ENCODE data around the gene ETFDH.
"Not testable (repeated sequence)": the region's sequence is repeated elsewhere in the genome, so short reads cannot be mapped to it uniquely, and the experiment has no call there.

ETFDH gene

DNA sequence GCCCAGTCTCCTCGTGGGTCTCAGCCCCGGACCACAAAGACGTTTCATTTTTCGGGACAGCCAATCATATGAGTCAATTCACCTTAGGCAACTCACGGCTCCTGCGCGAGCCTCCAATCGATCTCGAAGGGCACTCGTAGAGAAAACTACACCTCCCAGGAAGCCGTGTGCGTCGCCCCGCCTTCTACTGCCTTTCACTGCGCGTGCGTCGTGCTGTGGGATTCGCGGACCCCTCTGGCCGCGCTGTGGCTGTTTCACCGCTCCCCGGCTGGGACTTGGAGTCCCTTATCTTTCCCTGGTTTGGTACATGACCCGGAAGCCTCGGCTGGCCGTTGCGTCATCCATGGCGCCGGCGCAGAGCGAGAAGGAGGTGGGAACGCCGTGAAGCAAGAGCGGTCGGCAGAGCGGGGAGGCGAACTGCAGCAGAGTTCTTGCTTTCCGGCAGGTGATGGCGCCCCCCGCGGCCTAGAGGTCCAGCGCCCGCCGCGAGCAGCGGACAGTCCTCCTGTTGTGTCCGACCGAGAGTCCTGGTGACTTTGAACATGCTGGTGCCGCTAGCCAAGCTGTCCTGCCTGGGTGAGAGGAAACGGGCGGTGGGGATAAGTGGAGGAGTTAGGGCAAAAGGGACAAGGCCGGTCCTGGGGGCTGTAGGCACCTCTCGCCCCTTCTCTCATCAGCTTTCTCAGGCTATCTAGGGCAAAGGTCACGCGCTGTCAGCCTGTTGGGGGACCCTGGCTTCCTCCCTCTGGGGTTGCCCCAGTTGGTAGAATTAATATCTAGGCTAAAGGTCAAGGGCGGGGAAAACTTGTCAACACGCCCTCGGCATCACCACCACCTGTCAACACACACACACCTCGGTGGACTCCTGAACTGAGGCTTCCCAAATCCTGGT lies at the start of gene ETFDH:
ETFDH (plus strand) TSS at position 382 of the 892 bp plus-strand sequence; CDS start at position 543, 161 bp downstream.
- DNase-seq, result peak; percentile 97

DNA sequence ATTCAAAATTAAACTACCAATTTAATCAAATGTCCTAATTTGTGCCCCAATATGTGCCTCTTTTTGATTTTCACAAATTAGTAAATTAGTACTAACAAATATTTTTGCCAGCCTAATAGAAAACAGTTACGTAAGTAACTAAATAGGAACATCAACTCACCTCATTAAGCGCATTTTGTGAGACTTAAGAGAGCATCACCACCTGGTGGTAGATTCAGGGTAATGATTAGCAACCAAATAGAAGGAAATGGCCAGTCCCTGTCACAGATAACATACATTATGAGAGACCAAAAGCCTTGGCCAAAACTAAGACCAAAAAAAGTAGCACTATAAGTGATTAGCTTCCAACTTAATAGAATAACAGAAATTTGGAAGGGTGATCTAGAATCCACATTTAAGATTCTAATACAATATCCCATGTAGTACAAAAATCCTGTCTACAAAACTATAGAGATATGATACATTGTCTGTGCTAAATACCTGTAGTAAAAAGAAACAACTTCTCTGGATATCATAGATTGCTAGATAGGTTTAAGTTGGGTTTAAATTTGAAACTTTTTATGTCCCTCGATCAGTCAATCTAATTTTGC lies 47.1 kb upstream of the ETFDH start:
- DNase-seq, result no peak

DNA sequence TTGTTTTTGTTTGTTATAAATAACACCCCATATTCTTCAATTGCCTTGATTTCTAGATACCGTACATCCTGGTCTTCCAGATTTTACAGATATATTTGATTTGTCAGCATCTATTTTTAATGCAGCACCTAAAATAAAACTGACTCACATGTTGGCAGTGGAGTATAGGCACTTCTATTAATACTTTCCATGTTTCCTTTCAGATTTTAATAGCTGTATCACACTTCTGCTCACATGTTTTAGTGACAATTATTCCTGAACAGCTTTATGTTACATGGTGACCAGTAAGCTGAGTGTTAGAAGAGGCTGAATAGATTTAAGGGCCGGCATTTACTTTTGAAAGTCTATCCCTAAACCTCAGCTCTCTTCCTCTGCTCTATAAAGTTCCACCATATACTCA lies 46.6 kb upstream of the ETFDH start:
- no peak for DNase-seq

DNA sequence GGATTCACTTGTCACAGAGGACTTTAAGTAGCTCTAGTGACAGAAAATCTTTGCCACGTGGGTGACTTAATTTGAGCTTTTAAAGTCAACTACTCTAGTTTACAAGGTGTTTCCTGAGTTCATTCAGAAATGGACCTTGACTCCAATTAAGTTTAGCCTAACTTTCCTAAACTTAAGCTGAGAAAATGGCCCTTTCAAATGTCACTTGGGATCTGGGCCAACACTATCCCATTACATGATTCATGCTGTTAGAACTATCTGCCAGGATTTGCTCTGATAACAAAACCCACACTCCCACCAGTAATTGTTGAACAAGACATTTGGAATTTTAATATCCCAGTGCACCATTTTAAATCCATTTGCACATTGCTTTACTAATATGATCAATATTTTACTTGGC lies 41.2 kb upstream of the ETFDH start:
- no peak for DNase-seq

DNA sequence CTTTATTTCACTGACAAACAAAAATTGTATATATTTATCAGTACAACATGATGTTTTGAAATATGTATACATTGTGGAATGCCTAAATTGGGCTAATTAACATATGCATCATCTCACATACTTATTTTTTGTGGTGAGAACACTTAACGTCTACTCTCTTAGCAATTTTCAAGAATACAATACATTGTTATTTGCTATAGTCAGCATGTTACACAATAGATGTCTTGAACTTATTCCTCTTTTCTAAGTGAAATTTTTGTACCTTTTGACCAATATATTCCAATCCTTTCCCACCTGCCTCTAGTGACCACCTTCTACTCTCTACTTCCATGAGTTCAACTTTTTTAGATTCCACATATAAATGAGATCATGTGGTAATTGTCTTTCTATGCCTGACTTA lies 35.5 kb upstream of the ETFDH start:
- no peak for DNase-seq

DNA sequence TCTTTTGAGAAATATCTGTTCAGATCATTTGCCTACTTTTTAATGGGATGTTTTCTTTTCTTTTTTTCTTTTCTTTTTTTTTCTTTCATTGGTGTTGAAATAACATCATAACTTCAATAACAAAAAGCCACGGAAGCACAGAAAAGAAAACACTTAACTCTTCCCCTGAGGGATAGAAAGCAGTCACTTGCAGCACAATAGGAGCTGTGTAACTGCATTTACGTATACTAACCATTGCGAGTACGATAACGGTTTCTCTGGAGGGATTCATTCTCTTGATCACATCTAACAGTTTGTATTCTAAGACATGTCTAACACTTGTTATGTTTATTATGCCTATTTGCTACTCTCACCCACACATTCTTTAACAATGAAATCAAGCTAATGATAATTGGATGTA lies 27.7 kb upstream of the ETFDH start:
- no peak for DNase-seq

DNA sequence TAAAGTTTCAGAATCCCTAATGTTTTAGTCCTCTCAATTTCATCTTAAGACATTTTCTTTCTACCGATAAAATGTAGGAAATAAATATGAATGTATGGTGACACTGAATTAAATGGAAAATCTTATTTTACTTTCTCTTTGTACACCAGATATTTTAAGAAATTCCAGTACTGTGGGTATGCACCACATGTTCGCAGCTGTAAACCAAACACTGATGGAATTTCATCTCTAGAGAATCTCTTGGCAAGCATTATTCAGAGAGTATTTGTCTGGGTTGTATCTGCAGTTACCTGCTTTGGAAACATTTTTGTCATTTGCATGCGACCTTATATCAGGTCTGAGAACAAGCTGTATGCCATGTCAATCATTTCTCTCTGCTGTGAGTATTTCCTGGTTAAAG lies 27.3 kb upstream of the ETFDH start:
- DNase-seq, result no peak

DNA sequence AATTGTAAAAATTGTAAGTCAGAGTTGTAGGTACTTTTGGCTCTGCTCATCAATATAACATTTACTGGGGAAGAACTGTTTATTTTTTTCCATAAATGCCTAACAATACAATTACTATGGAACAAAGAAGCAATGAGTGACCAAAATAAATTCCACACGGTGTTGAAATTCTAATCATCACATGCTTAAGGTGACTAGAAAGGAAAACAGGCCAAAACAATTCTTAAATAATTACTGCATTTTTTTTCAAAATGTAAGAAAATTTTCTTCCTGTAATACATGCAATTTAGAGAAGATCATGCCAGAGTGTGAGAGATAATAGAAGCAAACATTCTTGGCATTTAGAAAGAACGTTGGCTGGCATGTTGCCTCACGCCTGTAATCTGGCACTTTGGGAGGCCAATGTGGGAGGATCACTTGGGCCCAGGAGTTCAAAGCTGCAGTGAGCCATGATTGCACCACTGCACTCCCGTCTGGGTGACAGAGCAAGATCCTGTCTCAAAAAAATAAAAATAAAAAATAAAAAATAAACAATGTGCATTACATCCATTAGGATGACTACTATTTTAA lies 22.9 kb upstream of the ETFDH start:
- no peak for DNase-seq

DNA sequence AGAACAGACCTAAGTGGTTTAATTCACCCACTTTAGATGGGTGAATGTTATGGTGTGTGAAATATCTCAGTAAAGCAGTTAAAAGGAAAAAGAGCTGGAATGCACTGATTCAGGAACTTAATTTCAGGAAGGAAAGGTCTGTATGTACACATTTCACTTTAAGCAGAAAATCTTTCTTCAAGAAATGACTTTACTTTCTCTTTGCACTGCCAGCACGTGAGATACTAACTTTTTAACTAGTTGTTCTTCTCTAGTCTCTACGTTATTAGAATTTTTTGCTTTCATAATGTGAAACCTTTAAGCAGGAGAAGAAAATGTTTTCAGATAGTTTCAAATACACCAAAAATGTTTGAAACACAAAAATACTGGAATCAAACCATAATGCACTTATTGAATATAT lies 19.2 kb upstream of the ETFDH start:
- no peak for DNase-seq

DNA sequence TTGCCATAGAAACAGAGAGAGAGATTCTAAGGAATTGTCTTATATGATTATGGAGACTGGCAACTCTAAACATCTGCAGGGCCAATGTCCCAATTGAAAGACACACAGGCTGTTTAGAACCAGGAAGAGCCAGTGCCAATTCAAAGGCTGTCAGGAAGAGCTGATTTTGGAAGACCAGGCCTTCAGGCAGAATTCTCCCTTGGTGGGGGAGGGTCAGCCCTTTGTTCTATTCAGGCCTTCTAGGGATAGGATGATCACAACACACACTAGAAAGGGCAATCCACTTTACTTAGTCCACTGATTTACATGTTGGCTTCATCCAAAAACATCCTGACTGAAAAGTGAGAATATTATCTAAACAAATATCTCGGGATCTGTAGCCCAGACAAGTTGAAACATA lies 15.7 kb upstream of the ETFDH start:
- no peak for DNase-seq

DNA sequence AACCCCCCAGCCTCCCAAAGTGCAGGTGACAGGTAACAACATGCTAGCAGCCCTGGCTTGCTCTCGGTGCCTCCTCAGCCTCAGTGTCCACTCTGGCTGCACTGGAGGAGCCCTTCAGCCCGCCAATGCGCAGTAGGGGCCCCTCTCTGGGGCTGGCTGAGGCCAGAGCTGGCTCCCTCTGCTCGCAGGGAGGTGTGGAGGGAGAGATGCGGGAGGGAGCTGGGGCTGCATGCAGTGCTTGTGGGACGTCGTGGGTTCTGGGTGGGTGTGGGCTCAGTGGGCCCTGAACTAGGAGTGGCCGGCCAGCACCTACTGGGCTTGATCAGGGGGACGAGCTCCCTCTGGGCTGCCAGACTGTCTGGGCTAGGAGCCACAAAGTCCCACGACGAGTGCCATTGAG lies 14.8 kb upstream of the ETFDH start:
- DNase-seq, result no peak

DNA sequence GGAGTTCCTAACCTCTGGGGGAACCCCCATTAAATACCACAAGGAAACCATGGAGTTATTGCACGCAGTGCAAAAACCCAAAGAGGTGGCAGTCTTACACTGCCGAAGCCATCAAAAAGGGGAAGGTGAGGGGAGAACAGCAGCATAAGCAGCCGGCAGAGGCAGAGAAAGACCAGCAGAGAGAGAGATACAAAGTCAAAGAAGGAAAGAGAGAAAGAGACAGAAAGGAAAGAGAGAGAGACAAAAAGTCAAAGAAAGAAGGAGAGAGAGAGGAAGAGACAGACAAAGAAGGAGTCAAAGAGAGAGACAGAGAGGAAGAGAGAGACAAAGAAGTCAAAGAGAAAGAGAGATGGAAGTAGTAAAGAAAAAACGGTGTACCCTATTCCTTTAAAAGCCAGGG lies 8.8 kb upstream of the ETFDH start:
- DNase-seq, result not testable (repeated sequence)

DNA sequence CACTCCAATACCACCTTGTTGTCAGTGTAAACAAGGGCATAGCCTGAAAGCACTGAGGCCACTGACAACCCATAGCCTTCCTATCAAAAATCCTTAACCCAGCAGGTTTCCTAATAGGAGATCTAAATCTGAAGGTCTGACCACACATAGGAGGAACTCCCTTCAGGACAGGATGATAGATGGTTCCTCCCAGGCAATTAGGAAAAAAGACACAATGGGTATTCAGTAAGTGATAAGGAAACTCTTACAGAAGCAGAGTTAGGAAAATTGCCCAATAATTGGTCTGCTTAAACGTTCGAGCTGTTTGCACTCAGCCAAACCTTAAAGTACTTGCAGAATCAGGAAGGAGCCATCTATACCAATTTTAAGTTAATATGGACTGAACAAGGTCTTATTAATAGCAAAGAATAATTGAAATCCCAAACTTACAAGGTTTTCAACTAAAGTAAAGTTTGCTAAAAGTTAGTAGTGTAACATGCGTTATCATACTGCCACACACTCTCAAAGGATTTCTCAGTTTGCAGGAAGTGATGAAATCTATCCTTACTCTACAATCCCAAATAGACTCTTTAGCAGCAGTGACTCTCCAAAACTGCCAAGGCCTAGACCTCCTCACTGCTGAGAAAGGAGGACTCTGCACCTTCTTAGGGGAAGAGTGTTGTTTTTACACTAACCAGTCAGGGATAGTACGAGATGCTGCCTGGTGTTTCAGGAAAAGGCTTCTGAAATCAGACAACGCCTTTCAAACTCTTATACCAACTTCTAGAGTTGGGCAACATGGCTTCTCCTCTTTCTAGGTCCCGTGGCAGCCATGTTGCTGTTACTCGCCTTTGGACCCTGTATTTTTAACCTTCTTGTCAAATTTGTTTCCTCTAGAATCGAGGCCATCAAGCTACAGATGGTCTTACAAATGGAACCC lies 8.1 kb upstream of the ETFDH start:
- peak; percentile 34 for DNase-seq

DNA sequence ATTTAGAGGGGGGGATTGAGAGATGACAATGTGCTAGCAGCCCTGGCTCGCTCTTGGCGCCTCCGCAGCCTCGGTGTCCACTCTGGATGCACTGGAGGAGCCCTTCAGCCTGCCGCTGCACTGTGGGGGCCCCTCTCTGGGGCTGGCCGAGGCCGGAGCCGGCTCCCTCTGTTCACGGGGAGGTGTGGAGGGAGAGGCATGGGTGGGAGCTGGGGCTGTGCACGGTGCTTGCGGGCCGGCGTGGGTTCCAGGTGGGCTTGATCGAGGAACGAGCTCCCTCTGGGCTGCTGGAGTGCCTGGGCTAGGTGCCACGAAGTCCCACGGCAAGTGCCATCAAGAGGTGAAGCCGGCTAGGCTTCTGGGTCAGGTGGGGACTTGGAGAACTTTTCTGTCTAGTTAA lies 7.3 kb upstream of the ETFDH start:
- DNase-seq, result no peak

DNA sequence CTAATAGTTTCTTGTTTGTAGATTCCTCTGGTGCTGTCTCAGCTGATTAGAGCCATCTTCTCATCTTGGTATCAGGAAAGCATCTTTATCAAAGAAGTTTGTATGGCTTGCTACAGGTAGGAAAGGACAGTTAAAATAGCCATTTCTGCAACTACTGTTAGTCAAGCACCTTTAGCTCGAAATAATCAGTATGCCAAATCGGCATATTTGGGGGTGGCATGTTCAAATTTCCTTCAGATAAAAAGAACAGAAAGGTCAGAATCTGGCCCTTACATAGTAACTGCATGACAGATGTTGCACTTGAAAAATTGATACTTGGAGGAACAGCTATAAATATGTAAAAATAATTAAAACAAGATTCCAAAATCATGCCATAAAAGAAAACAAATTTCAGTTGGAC lies 5.2 kb upstream of the ETFDH start:
- no peak for DNase-seq

DNA sequence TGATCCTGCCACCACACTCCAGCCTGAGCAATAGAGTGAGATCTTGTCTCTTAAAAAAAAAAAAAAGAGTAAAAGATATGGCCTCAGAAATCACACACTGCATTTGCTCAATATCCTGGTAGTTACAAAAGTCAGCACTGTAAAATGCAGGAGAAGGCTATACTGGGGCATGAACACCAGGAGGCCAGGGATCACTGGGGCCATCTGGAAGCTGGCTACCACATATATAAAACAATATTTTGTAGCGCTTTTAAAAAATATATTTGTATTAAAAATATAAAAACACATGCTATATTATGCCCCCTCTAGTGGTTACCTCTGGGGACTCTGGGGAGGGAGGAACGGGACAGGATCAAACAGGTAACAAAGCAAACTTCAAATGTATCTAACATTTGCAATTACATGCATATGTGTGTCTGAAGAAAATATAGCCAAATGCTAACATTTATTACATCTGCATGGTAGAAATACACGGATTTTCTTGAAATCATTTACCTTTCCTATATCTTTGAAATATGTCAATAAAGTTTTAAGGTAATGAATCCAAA lies 4.4 kb upstream of the ETFDH start:
- peak; percentile 26 for DNase-seq

DNA sequence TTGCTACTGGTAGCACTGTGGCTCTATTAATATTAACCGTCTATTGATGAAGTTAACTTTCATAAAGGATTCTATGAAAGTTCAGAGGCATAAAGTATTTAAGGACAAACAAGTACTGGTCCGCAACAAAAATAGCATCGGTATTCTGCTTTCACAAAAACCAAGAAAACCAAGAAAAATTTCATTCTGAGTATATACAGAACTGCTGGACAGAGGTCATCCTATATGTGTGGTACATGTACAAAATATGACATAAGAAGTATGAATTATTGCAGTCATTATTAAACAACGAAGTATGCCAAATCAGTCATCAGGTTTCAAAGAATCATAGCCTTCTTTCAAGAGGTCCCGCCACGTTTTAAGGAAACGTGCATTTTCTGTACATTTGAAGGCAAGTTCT lies 2.8 kb upstream of the ETFDH start:
- DNase-seq, result no peak

DNA sequence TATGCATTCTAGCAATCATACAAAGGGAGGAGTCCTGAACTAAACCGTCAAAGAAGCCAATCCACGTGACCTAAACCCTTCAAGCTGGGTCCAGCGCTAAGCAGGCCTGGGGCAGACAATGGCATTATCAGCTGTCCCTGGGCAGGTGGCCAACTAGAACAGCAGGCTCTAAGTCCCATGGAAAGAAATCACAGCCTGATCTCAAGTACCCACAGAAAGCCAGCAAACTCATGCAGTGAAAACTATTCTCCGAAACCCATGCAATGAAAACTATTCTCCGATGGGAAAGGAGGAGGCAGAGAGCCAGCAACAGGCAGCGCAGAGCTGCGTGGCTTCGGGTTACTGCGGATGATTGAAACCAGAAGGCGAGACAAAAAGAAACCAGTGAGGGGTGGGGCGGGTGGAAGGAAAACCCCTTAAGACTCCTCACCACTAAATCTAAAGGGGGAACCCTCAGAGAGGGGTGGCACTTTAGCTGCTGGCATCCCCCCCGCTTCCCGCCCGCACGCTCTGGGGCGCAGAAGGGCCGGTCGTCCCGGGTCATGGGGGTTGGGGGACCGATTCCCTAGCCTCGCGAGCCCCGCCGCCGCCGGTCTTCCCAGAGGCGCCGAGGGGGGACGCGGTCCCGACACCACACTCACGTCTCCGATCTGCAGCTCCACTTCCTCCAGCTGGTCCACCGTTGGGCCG lies 976 bp upstream of the ETFDH start:
- DNase-seq, result no peak

DNA sequence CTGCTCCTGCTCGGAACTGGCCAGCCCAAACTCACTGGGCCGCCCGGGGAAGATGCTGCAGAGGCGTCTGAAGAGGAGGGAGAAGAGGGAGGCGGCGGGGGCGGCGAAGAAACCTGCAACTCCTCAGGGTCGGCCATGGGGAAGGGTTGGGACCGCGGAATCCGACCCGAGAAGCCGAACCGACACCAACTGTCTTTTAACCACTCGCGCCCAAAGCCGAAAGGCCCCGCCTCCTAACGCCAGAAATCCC lies 506 bp upstream of the ETFDH start, which contains the start of gene C4orf46:
C4orf46 (minus strand) TSS at position 223 of the 250 bp plus-strand sequence; CDS start at position 137, 86 bp downstream.
- no peak for DNase-seq

DNA sequence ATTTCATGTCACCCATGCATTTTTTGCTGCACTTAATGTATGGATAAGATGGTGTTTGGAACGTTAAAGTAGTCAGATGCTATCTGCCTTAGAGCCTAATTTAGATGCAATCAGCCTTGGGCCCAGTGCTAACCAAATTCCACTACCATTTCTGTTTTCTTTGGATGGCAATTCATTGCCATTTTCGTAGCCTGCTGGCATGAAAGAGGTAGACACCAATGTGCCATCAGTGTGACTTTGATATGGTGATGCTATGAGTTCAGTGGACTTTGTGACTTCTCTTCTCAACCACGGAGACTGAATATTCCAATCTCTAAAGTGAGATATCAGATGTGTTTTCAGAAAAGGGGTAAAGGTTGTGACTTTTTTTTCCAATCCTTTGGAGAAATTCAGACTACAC lies 1.5 kb downstream of the ETFDH start:
- DNase-seq, result no peak

DNA sequence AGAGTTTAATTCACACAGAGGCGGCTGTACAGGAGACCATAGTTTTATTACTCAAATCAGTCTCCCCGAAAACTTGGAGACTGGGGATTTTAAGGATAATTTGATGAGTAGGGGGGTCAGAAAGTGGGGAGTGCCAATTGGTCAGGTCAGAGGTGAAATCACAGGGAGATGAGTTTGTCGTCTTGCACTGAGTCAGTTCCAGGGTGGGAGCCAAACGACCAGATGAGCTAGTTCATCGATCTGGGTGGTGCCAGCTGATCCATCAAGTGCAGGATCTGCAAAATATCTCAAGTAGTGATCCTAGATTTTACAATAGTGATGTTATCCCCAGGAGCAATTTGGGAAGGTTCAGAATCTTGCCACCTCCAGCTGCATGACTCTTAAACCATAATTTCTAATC lies 4.0 kb downstream of the ETFDH start:
- no peak for DNase-seq

DNA sequence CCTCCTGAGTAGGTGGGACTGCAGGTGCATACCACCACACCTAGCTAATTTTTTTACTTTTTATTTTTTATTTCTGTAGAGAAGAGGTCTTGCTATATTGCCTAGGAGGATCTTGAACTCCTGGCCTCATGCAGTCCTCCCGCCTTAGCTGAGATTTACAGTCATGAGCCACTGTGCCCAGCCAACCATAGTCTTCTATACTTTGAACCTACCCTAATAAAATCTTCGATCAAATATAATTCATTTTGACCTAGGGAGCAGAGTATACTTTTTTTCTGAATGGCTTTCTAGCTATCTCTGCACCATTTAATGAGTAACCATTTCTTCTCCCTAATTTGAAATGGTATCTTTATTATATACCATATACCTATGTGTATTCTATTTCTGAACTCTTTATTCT lies 6.7 kb downstream of the ETFDH start:
- DNase-seq, result no peak

DNA sequence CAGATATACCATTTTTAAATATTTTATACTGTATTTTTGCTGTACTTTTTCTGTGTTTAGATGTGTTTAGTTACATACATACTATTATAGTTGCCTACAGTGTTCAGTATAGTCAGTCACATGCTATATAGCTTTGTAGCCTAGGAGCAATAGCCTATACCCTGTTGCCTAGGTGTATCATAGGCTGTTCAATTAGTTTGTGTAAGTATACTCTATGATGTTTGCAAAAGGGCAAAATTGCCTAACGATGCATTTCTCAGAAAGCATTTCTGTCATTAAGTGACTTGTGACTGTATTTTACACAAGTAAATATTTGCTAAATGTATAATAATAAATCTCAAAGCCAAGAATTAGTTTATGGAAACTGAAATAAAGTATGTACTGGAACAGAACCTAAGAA lies 9.5 kb downstream of the ETFDH start:
- no peak for DNase-seq

All from SIG-M5 (cell line).